ENCODE measurements around the gene LIMS2. TPM values are rescaled to one million over a fixed set of nuclear protein-coding genes. Genes with fewer than 3 reads are reported as not detected.

The LIMS2 gene
- total RNA-seq, 6 experiments from 2014 or later = 6.6 to 37.7 (median 19.5) TPM

DNA sequence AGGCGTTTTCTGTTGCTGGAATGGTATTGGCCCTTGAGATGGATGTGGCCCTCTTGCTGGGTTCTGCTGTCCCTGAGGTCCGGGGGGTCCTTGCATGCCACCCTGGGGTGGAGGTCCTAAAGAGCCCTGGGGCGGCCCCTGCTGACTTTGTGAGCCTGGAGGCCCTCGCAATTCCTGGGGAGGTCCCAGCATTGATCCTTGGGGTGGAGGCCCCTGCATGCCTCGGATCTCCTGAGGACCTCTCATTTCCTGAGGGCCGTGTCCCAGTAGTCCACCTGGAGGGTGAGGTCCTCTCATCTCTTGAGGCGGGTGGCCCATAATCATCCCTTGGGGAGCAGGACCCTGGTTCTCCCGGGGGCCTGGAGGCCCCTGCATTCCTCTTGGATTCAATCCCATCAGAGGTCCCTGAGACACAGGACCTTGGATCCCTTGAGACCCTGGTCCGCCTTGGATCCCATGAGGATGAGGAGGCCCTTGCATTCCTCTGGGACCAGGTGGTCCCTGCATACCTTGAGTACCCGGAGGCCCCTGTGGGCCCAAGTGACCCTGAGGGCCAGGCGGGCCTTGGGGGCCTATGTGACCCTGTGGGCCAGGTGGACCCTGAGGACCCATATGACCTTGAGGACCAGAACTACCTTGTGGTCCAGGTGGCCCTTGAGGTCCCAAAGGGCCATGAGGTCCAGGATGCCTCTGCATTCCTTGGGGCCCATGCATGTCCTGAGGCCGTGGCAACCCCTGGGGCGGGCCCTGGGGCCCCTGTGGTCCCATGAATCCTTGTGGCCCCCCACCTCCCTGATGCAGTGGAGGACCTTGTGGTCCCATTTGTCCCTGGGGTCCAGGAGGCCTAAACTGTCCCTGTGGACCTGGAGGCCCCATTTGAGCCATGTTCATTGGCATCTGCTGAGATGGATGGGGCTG, 44.2 kb upstream of the LIMS2 start:
- 100% methylated on average over 2 of the region's 13 CpGs for WGBS (ENCODE audit: insufficient coverage, low coverage, low lambda C conversion rate, missing lambda C conversion rate)
- intact Hi-C loops (cut with DNase I) = no loop called here
- peaks cover 0 to 52% (median 26%) of the 10 kb centered on the region in 4 donors for H3K36me3 ChIP-seq
- ATAC-seq (peak in 2 of 4 donors; percentile 9 to 31), DNase-seq (no peak)
- H3K27me3 ChIP-seq = no peaks in the 10 kb centered on the region
- TF ChIP-seq POLR2A (IDR thresholded peaks at IDR 0.05) = no peak
- no peak for TF ChIP-seq CTCF (IDR thresholded peaks at IDR 0.05)
- H3K4me3 ChIP-seq = no peak overlapping the region
- H3K27ac ChIP-seq = no peak overlapping the region
- H3K9me3 ChIP-seq = no peaks in the 10 kb centered on the region
- H3K4me1 ChIP-seq = no peaks in the 10 kb centered on the region

- Histone ChIP-seq H3K9me3 (no peaks in the 10 kb centered on the region), H3K4me1 (no peaks in the 10 kb centered on the region), H3K27ac (no peak overlapping the region), H3K27me3 (no peaks in the 10 kb centered on the region), H3K4me3 (no peak overlapping the region), H3K36me3 (peaks cover 0 to 49% (median 26%) of the 10 kb centered on the region in 4 donors)
- 86% methylated on average over 4 of the region's 4 CpGs for WGBS (ENCODE audit: insufficient coverage, low coverage, low lambda C conversion rate, missing lambda C conversion rate)
- intact Hi-C loops (cut with DNase I) = no loop called here
- ATAC-seq = no peak
- TF ChIP-seq POLR2A (IDR thresholded peaks at IDR 0.05) (no peak), CTCF (IDR thresholded peaks at IDR 0.05) (no peak)
- DNase-seq = no peak
Observed at GRCh38 chr2:127718271-127718670, 42.9 kb upstream of the LIMS2 start.

GRCh38 chr2:127715778-127716449, 40.6 kb upstream of the LIMS2 start:
- Histone ChIP-seq H3K4me1 (no peaks in the 10 kb centered on the region), H3K9me3 (no peaks in the 10 kb centered on the region), H3K36me3 (peaks cover 0 to 26% (median 15%) of the 10 kb centered on the region in 4 donors), H3K27me3 (no peaks in the 10 kb centered on the region), H3K4me3 (no peak overlapping the region), H3K27ac (no peak overlapping the region)
- DNase-seq (no peak), ATAC-seq (no peak)
- no peak for TF ChIP-seq CTCF (IDR thresholded peaks at IDR 0.05)
- TF ChIP-seq POLR2A (IDR thresholded peaks at IDR 0.05) = no peak
- WGBS (ENCODE audit: insufficient coverage, low coverage, low lambda C conversion rate, missing lambda C conversion rate) = 89% methylated on average over 13 of the region's 14 CpGs
- intact Hi-C loops (cut with DNase I) = no loop called here

GRCh38 chr2:127713562-127713961, 38.2 kb upstream of the LIMS2 start:
- ATAC-seq = peak in 1 of 4 donors; percentile 17
- intact Hi-C loops (cut with DNase I) = no loop called here
- Histone ChIP-seq H3K36me3 (peaks cover 0 to 13% (median 4%) of the 10 kb centered on the region in 4 donors), H3K27ac (no peak overlapping the region), H3K27me3 (no peaks in the 10 kb centered on the region), H3K4me1 (no peaks in the 10 kb centered on the region), H3K9me3 (no peaks in the 10 kb centered on the region), H3K4me3 (no peak overlapping the region)
- TF ChIP-seq POLR2A (IDR thresholded peaks at IDR 0.05) (no peak), CTCF (IDR thresholded peaks at IDR 0.05) (no peak)
- DNase-seq = no peak
- WGBS (ENCODE audit: insufficient coverage, low coverage, low lambda C conversion rate, missing lambda C conversion rate) = 94% methylated on average over 8 of the region's 25 CpGs

Data from right lobe of liver (tissue), 6 donors.